ENCODE data around the gene PTPRS. TPM values are rescaled to one million over a fixed set of nuclear protein-coding genes. Genes with fewer than 3 reads are reported as not detected.

The PTPRS gene
- polyA plus RNA-seq, 3 donors, result 16.4 to 106 (median 28.5) TPM

GRCh38 chr19:5296021-5296420 is 44.6 kb downstream of the PTPRS start:
- WGBS, 3 donors, result 91 to 95% (median 94%) methylated on average over 6 of the region's 6 CpGs
- H3K27ac ChIP-seq (ENCODE audit: low read depth, low read length), result no peak overlapping the region

- no peak overlapping the region for H3K27ac ChIP-seq (ENCODE audit: low read depth, low read length)
- WGBS, 3 donors, result 79 to 81% (median 80%) methylated on average over 22 of the region's 22 CpGs
Observed at GRCh38 chr19:5294403-5295160, 46.0 kb downstream of the PTPRS start.

GRCh38 chr19:5293612-5294378 is 46.8 kb downstream of the PTPRS start:
- 3 to 15% (median 4%) methylated on average over 42 to 47 of the region's 47 CpGs for WGBS, 3 donors
- H3K27ac ChIP-seq (ENCODE audit: low read depth, low read length), result no peak overlapping the region

GRCh38 chr19:5292822-5293611 is 47.6 kb downstream of the PTPRS start:
- WGBS, 3 donors, result 0 to 1% (median 1%) methylated on average over 39 to 70 of the region's 70 CpGs
- H3K27ac ChIP-seq (ENCODE audit: low read depth, low read length), result no peak overlapping the region

GRCh38 chr19:5292453-5292821 is 48.2 kb downstream of the PTPRS start:
- no peak overlapping the region for H3K27ac ChIP-seq (ENCODE audit: low read depth, low read length)
- 2 to 3% (median 3%) methylated on average over 16 to 17 of the region's 17 CpGs for WGBS, 3 donors

GRCh38 chr19:5291588-5292193 is 48.9 kb downstream of the PTPRS start:
- 63 to 78% (median 70%) methylated on average over 8 of the region's 8 CpGs for WGBS, 3 donors
- no peak overlapping the region for H3K27ac ChIP-seq (ENCODE audit: low read depth, low read length)

Other genes starting within 250 kb of the PTPRS start
- gene ZNRF4, start 114.6 kb upstream of the PTPRS start, polyA plus RNA-seq, result not detected
- 1 to 10 TPM in 1 of 3 donors, under 1 TPM in 2; 0.23 to 2.6 (median 0.36) TPM for gene TINCR, start 227.1 kb upstream of the PTPRS start, polyA plus RNA-seq

Measured in adipose tissue (tissue), 3 donors.